Stimulated activated CD4-positive, alpha-beta T cell treated with anti-CD3 and anti-CD28 coated beads, Interleukin-15, amount 100 ng/mL, for 48 hours (primary cell): ENCODE measurements around the gene RBSN.
A peak's percentile ranks its signal among the peaks of the same experiment; 100 is the strongest.

Source experiments
- DNase-seq, 2 donors: peaks; one replicate each; pipeline ENCODE4 v3.0.0-alpha.2; 2020; ENCODE audit warnings: low read depth in 2 of 2

Gene RBSN

DNA sequence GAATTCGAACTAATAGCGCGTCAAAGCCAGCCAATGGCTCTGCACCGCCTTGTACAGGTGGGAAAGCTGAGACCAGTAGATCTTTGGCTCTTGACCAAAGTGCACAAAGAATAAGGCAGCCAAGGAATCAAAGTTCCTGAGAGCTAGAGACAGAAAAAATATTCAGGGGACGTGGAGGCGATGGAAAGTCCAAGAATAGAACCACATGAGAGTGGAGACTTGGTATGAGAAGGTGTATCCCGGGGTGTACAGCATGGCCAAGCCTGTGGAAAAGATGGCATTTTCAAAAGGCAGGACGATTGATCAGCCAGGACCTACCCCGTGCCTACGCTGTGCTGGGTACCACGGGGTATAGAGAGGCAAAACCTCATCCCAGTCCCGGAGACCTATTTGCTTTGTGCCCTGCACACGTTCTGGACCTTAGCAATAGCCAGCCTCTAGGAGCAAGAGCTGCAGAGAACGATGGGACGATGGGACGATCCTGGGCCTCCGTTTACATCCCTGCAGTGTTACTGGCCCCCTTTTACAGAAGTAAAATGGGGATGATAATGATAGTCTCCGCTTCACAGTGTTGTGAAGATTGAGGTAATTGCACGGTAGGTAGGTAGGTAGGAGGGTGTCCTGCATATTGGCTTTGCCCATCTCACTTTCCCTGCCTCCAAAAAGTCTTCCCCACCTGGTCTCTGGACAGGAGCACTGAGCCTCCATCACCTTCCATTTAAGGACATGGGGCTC is 583 bp upstream of the RBSN start:
- DNase-seq, result no peak

DNA sequence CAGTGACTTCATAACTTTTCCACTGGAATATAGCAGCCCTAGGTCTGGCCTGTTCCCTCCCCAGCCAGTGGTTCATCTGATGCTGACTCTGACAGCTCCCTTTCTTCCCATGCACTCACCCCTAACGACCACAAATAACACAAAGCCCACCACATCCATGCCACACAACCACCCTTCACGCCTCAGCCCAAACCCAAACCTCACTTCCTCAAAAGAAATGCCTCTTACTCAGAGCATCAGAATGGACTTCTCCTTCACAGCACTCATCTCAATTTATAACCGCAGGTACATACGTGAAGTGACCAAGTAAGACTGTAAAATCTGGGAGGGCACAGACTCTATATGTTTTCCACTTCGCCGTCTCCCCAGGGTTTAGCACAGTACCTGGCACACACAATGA is 1.1 kb downstream of the RBSN start:
- peak in 1 of 2 donors; percentile 10 for DNase-seq

DNA sequence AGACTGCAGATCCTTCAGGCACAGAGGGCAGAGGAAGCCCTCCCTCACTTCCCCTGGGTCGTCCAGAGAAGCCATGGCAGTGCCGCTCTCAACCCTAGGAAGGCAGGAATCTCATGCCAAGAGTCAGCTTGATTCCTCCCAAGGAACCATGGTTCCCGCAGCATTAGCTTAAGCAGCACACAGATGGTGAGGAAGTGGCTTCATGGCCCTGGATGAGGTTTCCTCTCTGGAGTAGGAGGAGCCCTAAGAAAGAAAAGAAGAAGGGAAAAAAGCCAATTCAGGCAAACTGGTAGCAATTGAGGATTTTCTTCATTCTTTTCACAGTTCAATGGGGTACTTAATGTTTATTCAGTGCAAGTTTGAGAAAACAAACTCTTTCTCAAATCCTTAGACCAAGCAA is 2.9 kb downstream of the RBSN start:
- DNase-seq, result no peak

DNA sequence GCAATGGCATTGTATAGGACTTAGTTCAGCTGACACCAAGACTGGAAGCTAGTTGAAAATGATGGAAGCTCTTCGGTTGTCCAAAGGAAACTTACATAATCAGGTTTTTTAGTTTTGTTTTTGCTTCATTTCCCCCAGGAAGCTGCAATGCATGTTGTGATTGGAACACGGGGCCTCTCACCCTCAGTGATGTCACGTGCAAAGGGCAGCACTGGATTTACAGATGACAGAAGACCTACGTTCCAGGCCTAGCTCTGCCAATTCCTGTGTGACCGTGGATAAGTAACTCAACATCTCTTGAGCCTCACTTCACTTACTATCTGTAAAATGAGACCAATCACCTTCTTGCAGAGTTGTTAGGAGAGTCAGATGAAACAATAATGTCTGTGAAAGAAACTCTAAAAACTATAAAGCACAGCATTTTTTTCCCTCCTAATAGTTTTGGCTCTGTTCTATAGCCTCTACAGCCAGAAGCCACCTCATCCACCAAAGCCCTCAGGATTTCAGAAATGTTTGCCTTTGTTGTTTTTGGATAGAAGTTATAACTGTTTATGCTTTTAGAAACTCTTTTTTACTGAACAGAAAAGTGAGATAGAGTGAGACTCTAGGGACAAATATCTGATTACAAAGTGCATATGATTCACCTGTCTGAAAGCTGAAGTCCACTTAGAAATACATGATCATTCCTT is 4.6 kb downstream of the RBSN start:
- DNase-seq, result no peak

DNA sequence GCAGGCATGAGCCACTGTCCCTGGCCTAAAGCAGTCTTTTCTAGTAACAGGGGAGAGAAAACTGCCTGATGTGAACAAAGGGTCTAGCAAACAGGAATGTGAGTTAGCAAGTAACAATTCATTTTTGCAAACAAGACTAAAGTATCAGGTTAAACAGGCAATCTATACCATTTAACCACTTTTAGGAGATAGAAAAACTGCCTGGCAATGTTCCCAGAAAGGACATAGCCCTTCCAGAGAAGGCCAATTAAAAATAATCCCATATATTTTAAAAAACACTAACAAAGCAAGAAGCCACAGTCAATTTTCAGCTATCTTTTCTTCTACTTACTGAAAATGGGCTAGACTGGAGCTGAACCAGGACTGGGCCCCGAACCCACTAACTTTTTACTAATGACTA is 6.3 kb downstream of the RBSN start:
- DNase-seq, result no peak

DNA sequence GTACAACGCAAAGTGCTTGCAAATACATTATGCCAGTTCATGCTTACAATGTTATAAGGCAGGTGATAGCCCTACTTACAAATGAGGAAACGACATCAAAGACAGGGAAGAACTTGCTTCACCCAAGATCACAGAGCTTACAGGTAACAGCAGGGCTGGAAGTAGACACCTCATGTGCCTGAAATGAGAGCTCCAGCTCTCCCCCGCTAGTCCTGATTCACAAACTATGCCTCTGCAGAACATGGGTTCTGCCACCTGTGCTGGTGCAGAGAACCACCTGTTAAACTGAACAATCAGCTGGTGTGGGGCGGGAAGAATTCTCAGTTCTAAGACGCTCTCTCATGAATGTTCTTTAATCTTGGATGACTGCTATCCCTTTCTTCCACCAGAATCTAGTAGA is 7.4 kb downstream of the RBSN start:
- DNase-seq, result no peak

GRCh38 chr3:15089201-15089600 is 9.7 kb downstream of the RBSN start:
- no peak for DNase-seq

GRCh38 chr3:15086699-15087098 is 12.2 kb downstream of the RBSN start:
- DNase-seq, result no peak

DNA sequence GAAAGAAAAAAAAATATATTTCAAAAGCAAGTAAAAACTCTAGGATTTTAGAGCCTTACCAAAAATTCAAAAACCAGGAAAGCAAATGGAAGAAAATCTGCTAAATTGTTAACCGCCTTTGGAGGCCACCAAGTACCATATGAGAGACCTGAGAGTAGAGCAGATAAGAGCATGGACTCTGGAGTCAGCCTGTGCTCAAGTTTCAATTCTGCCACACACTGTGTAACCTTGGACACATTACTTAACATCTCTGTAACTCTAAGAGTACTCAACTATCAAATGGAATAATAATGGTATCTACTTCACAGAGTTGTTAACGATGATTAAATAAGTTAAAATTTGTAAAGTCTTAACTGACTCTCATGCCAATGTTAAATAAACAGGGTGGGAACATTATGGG is 12.7 kb downstream of the RBSN start:
- DNase-seq, result no peak

- DNase-seq, result no peak
Measured at GRCh38 chr3:15083252-15083651, 15.7 kb downstream of the RBSN start.

DNA sequence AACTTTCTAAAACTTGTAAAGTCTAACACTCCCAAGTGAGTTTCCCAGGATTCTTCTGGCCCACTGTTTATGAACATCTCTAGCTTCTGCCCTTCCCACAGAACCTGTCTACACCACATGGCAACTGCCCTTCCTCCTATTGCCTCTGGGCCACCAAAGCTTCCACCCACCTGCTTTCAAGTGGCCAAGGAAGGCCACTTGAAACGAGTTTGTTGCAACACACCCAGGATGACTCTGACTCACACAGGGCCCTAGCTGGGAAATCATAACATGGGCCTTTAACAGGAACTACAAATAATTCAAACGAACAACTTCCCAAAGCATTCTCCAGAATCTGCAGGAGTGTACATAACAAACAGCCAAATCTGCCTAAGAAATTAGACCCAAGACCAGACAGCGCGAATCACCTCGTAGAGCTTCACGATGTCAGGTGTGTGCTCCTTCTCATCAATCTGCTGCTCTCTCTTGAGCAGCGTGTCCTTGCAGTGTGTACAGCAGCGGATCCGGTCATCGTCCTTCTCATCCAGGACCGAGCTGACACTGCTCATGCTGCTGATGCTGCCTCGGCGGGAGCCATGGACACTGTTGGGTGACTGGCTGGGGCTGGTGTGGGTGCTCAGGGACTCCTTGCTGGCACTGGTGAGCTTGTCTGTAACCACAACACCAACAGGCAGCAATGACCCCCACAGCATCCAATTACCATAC is 16.8 kb downstream of the RBSN start:
- no peak for DNase-seq

DNA sequence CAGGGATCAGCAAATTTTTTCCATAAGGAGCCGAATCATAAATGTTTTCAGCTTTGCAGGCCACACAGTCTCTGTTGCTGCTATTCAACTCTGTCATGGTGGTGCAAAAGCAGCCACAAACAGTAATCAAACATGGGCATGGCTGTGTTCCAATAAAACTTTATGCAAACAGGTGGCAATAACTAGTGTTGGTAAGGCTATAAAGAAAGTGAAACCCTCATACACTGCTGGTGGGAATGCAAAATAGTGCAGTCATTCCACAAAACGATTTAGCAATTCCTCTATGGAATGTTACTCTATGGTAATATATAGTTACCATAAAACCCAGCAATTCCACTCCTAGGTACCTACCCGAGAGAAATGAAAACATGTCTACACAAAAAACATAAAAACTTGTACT is 19.9 kb downstream of the RBSN start:
- no peak for DNase-seq

- no peak for DNase-seq
Measured at GRCh38 chr3:15074500-15074899, 24.4 kb downstream of the RBSN start.

DNA sequence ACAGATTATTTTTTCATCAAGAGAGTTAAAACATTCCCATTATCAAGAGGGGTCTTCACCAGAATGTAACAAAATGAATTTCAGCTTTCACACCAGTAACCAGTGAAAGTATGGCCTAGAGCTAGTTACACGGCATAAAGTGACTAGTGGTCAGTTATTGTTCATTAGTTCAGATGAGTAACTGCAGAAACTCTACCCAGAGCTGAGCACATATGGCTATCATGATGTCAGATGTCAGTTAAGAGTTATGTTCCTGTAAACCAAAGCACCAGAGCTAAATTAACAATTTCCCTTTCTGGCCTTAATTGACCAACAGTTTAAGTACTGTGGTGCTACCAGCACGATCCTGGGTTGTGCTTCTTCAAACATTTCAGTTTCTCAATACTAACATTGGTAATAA is 27.2 kb downstream of the RBSN start:
- no peak for DNase-seq

- DNase-seq, result no peak
Measured at GRCh38 chr3:15069441-15069840, 29.5 kb downstream of the RBSN start.

DNA sequence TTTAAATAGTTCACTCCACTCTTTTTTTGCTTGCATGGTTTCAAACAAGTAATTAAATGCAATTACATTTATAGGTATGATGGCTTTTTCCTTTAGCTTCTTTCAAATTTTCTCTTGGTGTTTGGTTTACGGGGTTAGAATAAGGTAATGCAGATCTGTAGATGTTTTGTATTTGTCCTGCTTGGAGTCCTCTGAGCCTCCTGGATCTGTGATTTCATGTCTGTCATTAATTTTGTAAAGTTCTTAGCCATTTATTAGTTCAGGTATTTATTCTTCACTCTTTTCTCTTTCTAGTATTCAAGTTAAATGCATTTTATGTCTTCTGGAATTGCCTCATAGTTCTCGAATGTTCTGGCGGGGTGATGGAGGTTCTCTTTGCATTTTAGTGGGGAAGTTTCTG is 32.5 kb downstream of the RBSN start:
- no peak for DNase-seq

- no peak for DNase-seq
Measured at GRCh38 chr3:15065550-15066007, 33.4 kb downstream of the RBSN start.

GRCh38 chr3:15064835-15065549 is 34.0 kb downstream of the RBSN start, which contains the start of gene MRPS25:
TSS of gene MRPS25 (minus strand) at chr3:15065315. CDS start at chr3:15065194, 121 bp downstream.
- peak; percentile 85 to 88 for DNase-seq

- DNase-seq, result no peak
Measured at GRCh38 chr3:15064299-15064834, 34.6 kb downstream of the RBSN start.

DNA sequence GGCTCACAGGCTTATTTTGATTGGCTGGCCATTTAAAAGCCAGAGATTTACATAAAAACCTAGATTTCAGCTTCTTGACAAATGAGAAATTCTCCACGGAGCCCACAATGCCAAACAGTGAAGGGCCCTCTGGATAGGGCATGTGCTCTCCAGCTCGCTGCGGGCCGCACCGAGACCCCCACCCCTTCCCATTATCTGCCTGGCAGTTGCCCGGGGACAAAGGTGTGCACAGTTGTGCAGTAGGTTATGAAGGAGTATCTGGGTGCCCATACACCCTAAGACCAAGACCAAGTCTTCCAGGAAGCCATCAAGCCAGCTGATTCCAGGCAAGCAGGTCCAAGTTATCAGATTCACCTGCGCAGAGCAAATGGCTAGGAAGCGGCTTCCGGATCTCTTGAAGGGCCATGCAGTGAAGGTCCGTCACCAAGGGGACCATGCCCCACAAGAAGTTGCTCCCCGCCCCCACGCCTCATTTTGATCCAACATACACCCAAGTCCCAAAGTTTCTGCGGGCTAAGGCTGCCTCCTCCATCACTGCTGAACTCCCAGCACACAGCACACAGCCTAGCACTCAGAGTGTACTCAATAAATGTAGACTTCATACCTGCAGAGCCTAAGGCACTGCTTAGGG is 35.2 kb downstream of the RBSN start:
- no peak for DNase-seq

GRCh38 chr3:15063238-15063637 is 35.7 kb downstream of the RBSN start:
- no peak for DNase-seq
